ENCODE measurements around the gene ALPK3.
A peak's percentile ranks its signal among the peaks of the same experiment; 100 is the strongest.

ALPK3 gene

DNA sequence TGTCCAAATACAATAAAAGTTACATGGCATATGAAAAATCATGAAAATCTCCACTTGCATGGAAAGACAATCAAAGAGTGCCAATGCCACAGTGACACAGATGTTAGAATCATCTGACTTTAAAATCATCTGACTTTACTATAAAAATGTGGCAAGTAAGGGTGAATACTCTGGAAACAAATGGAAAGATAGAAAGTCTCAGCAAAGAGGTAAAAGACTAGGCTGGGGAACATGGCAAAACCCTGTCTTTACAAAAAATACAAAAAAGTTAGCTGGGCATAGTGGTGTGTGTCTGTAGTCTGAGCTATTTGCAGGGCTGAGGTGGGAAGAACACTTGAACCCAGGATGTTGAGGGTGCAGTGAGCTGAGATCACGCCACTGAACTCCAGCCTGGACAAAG lies 29.1 kb downstream of the ALPK3 start:
- DNase-seq (ENCODE audit: low spot score), result no peak

DNA sequence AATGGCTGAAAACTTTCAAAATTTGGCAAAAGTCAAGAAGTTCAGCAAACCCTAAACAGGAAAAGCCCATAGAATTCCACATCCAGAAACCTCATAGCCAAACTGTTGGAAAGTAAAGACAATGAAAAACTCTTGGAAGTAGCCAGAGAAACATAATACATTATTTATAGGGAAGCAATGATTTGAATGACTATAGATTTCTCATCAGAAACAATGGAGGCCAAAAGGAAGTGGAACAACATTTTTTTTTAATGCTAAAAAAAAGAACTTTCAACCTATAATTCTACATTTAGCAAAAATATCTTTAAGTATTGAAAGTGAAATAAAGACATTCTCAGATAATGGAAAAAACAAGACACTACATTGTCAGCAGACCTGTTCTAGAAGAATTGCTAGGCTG lies 30.2 kb downstream of the ALPK3 start:
- DNase-seq (ENCODE audit: low spot score), result no peak

DNA sequence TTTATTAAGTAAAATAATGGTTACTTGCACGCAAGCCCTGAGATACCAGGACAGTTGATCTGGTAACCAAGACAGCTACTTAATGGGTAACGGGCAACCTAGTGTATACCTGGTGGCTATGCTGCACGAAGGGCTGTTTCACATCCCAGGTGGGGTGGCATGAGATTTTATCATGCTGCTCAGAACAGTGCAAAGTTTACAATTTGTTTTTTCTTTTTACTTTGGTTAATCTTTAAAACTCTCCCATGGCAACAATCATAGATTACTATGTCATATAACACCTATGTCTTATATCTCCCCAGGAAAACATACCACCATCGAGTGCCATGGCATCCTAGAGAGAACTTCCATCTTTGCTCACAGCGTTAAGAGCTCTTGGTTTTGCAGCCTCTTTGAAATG lies 35.1 kb downstream of the ALPK3 start:
- no peak for DNase-seq (ENCODE audit: low spot score)

DNA sequence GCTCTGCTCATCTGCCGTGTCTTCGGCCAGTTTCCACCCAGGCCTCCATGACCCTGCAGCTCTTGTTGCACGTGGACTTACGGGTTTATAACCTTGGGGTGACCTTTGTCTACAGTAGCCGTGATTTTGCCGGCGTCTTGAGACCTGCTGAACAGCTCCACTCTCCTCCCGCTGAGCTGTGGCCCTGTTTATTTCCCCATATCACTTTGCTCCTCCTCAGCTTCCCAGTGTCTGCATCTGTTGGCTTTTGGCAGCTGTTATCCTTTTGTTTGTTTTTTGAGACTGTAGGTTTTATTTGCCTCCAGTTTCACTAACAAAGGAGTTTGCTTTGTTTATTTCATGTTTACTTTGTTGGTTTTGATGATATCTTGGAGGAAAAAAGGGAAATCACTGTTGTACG lies 38.0 kb downstream of the ALPK3 start:
- DNase-seq (ENCODE audit: low spot score), result no peak

DNA sequence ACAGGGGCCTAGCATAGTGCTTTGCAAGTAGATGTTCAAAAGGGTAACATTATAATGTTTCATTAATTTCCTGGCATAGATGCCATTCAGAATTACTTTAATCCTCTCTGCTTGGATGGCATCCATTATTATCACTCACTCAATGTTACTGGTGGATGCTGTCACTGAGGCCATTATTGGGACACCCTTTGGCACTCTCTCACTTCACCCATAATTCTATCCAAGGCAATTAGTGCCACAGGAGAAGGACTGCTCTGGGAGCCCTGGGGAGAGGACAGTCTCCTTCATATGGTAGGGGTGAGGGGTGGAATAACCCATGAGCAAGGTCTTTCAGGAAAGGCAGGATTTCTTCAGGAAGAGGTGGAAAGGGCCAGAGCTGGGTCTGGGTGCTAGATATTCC lies 38.6 kb downstream of the ALPK3 start:
- no peak for DNase-seq (ENCODE audit: low spot score)

DNA sequence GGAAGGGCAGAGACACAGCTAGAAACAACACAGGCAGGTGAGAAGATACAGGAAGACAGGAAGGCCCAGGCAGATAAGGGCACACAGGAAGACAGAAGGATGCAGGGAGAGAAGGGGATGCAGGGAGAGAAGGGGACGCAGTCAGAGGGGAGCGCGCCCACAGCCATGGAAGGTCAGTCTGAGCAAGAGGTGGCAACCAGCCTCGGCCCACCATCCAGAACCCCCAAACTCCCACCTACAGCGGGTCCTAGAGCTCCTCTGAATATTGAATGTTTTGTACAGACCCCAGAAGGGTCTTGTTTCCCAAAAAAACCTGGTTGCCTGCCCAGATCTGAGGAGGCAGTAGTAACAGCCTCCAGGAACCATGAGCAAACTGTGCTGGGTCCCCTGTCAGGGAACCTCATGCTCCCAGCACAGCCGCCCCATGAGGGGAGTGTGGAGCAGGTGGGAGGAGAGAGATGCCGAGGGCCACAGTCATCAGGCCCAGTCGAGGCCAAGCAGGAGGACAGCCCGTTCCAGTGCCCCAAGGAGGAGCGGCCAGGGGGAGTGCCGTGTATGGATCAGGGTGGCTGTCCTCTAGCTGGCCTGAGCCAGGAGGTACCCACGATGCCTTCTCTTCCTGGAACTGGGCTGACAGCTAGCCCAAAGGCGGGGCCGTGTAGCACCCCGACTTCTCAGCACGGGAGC lies 39.7 kb downstream of the ALPK3 start:
- no peak for DNase-seq (ENCODE audit: low spot score)

DNA sequence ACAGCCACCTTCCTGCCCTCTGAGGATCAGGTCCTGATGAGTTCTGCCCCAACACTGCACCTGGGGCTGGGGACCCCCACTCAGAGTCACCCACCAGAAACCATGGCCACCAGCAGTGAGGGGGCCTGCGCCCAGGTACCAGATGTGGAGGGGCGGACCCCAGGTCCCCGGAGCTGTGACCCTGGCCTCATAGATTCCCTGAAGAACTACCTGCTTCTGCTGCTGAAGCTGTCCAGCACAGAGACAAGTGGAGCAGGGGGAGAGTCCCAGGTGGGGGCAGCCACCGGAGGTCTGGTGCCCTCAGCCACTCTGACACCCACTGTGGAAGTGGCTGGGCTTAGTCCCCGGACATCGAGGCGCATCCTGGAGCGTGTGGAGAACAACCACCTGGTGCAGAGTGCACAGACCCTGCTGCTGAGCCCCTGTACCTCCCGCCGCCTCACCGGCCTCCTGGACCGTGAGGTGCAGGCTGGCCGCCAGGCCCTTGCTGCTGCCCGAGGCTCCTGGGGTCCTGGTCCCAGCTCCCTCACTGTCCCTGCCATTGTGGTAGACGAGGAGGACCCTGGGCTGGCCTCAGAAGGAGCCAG lies 40.4 kb downstream of the ALPK3 start:
- no peak for DNase-seq (ENCODE audit: low spot score)

DNA sequence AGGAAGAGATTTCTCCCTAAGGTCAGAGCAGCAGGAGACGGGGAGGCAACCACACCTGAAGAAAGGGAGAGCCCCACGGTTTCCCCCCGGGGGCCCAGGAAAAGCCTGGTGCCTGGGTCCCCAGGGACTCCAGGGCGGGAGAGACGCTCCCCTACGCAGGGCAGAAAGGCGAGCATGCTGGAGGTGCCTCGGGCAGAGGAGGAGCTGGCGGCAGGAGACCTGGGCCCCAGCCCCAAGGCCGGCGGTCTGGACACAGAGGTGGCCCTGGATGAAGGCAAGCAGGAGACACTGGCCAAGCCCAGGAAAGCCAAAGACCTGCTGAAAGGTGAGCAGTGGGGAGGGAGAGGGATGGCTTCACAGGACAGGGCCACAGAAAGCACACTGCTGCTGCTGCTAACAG lies 41.1 kb downstream of the ALPK3 start:
- no peak for DNase-seq (ENCODE audit: low spot score)

DNA sequence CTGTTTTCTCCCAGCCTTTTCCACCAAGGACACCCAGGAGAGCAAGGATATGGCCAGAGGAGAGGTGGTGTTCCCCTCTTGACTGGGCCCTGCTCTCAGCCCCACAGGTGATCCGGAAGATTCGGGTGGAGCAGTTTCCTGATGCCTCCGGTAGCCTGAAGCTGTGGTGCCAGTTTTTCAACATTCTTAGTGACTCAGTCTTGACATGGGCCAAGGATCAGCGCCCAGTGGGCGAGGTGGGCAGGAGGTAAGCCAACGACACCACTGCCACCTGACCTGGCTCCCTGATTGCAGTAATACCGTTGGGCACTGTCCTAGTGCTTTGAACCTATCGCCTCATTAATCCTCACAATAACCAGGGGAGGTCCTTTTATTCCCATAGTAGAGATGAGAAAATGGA lies 42.0 kb downstream of the ALPK3 start:
- no peak for DNase-seq (ENCODE audit: low spot score)

DNA sequence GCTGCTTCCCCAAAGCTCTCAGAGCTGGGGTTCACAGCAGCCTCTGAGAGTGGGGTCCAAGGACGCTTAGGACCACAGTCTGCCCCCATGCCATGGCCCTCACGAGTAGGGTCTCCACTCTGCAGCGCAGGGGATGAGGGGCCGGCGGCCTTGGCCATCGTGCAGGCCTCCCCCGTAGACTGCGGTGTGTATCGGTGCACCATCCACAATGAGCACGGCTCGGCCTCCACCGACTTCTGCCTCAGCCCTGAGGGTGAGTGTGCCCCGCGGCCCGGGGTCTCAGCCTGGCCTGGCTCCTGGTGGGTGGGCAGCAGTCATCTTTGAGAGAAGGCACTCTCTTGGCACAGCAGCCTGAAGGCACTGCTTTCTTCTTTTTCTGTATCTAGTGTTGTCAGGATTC lies 42.5 kb downstream of the ALPK3 start:
- DNase-seq (ENCODE audit: low spot score), result no peak

DNA sequence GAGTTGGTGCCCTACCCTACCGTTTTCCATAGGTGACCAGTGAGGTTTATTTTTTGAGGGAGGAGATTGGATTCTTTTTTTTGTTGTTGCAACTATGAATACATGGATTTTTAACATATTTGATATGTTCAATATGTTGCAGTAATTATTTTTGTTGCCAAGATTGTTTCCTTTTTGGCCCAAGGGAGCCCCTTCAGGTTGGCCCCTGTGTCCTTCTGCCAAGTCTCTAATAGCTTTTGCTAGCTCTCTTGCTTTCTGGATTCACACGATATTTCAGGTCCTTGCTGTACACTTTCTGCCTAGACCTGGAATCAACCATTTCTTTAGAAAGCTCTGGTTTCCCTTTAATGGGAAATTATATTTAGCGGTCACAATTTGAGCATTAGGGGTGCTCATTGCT lies 44.6 kb downstream of the ALPK3 start:
- no peak for DNase-seq (ENCODE audit: low spot score)

DNA sequence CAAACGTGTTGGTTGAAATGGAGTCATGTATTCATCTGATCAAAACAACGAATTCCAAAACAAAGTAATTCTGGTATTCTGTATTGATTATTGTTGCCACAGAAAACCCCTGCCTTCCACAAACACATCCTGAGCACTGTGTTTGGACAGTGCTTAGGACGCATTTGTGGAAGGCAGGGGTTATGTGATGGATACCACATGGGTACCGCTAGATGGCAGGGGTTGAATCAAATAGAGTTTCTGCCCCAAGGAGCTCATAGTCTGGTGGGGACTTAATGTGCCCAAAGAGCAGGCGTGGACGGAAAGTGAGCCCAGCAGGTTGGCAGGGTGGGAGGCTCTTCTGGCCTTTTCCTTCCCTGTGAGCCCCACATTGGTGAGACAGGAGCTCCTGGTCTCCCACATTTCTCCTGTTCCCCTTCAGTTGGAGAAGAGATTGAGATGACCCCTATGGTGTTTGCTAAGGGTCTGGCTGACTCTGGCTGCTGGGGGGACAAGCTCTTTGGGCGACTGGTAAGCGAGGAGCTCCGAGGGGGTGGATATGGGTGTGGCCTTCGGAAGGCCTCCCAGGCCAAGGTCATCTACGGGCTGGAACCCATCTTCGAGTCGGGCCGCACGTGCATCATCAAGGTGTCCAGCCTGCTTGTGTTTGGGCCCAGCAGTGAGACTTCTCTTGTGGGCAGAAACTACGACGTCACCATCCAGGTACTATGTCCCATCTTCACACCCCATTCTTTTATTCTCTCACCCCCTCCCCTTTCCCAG lies 45.2 kb downstream of the ALPK3 start:
- DNase-seq (ENCODE audit: low spot score), result no peak

DNA sequence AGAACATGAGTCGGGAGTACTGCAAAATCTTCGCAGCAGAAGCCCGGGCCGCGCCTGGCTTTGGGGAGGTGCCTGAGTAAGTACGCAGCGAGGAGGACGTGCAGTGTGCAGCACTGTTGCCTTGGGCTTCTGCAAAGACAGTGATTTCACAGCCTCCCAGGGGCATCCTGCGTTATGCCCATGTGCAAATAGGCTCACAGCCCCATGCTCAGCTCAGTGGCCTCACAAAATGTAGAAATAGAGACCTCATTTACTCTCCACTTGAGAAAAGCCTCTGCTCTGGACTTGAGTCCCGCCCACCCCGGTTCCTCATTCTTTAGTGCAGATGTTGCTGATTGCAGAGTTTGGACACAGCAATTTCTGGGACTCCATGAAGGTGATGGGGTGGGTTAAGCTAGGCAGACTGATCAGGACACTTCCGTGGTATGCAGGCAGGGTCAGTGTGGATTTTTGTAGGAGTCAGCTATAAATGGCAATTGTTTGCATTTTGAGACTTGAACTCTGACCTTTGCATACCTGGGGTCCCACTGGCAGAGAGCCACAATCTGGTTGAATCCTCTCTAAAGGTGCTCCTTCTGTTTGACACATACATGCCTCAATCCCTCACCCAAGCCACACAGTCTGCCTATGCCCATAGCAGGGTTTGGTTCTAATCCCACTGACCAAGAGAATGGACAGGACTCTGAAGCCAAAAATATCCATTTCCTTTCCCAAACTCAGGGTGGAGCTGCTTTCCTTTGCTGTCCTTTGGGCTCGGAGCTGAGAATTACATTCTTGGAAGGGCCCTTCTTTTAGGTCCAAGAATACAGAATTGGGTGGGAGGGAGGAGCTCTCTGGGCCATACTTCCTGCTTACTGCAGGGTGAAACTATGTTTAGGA lies 46.6 kb downstream of the ALPK3 start:
- DNase-seq (ENCODE audit: low spot score), result peak; percentile 10

DNA sequence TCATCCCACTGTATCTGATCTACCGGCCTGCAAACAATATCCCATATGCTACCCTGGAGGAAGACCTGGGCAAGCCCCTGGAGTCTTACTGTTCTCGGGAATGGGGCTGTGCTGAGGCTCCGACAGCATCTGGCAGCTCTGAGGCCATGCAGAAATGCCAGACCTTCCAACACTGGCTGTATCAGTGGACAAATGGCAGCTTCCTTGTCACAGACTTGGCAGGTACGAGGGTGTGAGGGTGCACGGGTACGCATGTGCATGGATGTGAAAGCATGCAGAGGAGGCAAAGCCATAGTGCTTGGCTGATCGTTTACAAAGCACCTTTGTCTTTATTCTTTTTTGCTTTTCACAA lies 47.3 kb downstream of the ALPK3 start:
- DNase-seq (ENCODE audit: low spot score), result no peak

DNA sequence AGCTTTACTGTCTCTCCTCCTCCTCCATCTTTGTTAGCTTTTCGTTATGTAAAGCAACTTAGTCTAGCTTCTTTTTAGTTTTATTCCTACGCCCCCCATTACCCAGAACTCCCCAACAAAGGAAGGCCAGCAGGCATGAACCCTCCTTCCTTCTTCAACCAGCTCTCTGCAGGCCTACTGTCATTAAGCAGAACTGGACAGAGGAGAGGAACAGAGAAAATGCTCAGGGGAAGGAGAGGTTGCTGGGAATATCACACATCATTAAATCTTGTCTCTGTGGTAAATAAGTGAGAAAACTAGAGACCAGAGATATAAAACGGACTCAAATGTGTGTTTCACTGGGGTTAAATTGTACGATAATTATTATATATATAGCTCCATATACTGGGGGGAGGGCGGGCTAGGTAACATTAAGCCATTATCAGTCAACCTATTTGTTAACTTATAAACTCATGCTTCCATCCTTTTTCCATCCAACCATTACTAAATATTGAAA lies 48.0 kb downstream of the ALPK3 start:
- DNase-seq (ENCODE audit: low spot score), result no peak

DNA sequence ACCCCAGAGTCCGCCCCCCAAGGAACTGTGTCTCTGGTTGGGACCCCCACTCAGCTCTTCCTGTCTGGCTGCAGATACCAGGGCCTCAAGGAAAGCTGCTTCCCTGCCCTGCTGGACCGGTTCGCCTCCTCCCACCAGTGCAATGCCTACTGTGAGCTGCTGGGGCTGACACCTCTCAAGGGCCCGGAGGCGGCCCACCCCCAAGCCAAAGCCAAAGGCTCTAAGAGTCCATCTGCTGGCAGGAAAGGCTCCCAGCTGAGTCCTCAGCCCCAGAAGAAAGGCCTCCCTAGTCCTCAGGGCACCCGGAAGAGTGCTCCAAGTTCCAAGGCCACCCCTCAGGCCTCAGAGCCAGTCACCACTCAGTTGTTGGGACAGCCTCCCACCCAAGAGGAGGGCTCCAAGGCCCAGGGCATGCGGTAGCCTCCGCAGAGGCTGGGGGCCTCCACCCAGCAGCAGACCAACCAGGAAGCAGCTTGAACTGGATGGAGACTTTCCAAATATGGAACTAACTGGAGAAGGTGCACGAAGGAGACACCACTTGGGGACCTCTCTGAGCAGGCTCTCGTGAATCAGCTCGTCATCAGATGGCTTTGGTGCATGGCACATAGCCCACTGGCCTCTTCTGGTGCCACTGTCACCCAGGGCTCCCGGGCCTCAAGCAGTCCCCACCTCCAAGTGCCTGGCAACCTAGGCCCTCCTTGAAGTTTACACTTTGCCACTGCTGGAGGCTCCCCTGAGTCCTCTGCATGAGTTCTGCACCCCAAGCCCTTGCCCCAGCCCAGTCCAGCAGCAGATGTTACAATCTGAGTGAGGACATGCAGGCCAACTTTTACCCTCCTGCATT lies 51.1 kb downstream of the ALPK3 start:
- DNase-seq (ENCODE audit: low spot score), result no peak

DNA sequence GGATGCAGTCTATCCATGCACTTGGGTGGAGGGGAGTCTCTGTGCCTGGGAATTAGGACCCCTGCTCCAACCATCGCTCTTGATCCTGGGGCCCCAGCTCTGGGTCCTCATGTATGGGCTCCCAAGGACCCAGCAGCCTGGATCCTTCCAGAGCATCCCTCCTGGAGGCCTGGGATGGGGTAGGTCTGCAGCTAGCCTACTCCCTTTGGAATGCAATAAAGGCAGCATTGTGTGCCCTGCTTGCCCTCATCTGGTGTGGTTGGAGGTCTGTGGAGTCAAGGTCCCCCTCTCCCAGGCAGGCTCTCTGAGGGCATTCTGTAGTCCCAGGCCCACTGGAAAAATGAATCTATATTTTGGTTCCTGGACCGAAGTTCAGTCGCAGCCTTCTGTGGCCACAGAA lies 52.4 kb downstream of the ALPK3 start:
- DNase-seq (ENCODE audit: low spot score), result no peak

DNA sequence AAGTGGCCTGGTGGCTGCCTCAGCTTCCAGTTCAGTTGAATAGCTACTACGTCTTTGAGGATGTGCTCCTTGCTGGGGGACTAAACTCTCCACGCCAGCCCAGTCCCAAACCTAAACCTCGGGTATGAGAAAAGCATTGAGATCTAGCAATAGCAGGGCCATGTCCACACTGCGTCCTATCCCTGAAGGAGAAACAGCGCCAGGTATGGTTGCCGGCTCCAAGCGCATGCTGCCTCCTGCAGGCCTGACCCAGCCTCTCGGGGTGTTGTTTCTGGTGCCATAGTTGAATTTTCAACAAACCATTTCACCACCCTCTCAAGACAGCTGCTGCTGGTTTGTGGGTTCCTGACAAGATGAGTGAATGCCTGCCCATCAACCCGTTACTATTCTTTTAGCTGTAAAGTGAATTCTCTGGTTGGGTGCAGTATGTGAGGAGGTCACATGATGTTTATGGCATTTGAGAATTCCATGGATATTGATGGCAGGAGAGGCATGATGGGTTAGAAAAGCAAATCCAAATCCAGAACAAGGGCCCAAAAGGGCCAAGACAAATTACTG lies 54.4 kb downstream of the ALPK3 start:
- DNase-seq (ENCODE audit: low spot score), result no peak

DNA sequence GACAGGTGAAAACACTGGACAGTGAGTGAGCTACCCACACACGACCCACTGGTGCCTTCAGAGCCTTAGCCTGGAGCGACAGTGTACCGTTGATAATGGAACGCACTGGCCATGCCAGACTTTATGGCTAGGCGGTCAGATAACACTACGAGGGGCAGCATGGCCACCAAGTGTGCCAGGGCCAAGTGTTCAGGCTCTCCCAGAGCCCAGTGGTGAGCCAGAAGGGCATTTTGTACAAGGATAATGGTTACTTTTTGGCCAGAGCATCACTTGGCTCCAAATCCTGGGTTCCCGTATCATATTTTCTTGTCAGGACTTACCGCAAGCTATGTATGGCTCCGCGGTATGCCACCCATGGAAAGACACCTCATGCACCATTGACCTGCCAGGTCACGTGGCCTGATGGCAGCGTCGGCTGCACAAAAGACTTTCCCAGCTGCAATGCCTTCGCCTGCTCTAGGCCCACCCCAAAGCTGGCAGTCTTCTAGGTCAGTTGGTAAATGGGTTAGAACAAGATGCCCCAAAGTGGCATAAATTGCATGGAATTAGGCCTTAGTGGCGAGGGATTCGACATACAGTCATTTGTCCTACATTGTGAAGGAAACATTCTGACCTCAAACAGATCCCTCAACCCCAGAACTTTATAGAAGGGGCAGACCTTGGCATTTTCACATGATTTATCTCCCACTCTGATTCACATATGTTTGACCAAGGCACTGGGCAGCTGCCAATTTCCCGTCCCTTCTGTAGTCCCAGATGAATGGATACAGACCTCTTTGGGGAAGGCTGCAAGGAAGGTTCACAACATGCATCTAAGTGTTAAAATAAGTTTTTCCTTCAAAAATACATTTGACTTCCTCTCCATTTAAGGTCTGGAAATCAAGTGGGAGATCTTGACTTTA lies 55.1 kb downstream of the ALPK3 start:
- no peak for DNase-seq (ENCODE audit: low spot score)

DNA sequence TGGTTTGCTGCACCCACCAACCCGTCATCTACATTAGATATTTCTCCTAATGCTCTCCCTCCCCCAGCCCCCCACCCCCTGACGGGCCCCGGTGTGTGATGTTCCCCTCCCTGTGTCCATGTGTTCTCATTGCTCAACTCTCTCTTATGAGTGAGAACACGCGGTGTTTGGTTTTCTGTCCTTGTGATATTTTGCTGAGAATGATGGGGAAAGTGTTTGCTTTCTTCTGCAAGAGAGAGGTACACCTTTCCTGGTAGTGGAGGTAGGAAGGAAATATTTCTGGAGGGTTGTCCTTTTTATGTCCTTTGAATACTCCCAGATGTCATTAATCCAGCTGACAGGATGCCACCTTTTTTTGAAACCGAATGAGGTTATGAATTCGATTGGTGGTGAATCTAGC lies 56.8 kb downstream of the ALPK3 start:
- DNase-seq (ENCODE audit: low spot score), result no peak
